Measurements from ENCODE around the gene RDH5. TPM values are rescaled to one million over a fixed set of nuclear protein-coding genes. Genes with fewer than 3 reads are reported as not detected.

RDH5 gene
- total RNA-seq, 1 donor from 2014 or later = 12.9 TPM

GRCh38 chr12:55736780-55737580 lies 16.8 kb downstream of the RDH5 start:
- peak; percentile 82 for DNase-seq (ENCODE audit: missing footprints)
- intact Hi-C loops (cut with DNase I) = loop anchor here (2.0 to 5.0 kb wide), 3 partner anchors 55 to 75 kb away; a partner anchor contains a TSS
- ATAC-seq = peak; percentile 52

GRCh38 chr12:55737581-55738122 lies 17.5 kb downstream of the RDH5 start:
- ATAC-seq = peak; percentile 3
- intact Hi-C loops (cut with DNase I) = loop anchor here (2.0 to 5.0 kb wide), 4 partner anchors 55 to 451 kb away; partner anchors contain the start of gene SMARCC2
- no peak for DNase-seq (ENCODE audit: missing footprints)

GRCh38 chr12:55738123-55739024 lies 18.2 kb downstream of the RDH5 start:
- ATAC-seq (peak; percentile 82), DNase-seq (ENCODE audit: missing footprints) (peak; percentile 90)
- intact Hi-C loops (cut with DNase I) = loop anchor here (2.0 to 5.0 kb wide), 3 partner anchors 56 to 450 kb away; partner anchors contain the start of gene SMARCC2

GRCh38 chr12:55739025-55739378 lies 18.8 kb downstream of the RDH5 start:
- intact Hi-C loops (cut with DNase I) = loop anchor here (2.0 to 5.0 kb wide), 3 partner anchors 57 to 450 kb away; partner anchors contain the start of gene SMARCC2

GRCh38 chr12:55741931-55742680 lies 21.9 kb downstream of the RDH5 start:
- no peak for DNase-seq (ENCODE audit: missing footprints)
- ATAC-seq = no peak
- intact Hi-C loops (cut with DNase I) = loop anchor here (5.0 kb wide), 1 partner anchor 375 kb away; the partner anchor contains the start of genes RPL41 and ZC3H10

More at GRCh38 chr12:55739025-55739378, 18.8 kb downstream of the RDH5 start:
- no peak for ATAC-seq
- no peak for DNase-seq (ENCODE audit: missing footprints)

DNA sequence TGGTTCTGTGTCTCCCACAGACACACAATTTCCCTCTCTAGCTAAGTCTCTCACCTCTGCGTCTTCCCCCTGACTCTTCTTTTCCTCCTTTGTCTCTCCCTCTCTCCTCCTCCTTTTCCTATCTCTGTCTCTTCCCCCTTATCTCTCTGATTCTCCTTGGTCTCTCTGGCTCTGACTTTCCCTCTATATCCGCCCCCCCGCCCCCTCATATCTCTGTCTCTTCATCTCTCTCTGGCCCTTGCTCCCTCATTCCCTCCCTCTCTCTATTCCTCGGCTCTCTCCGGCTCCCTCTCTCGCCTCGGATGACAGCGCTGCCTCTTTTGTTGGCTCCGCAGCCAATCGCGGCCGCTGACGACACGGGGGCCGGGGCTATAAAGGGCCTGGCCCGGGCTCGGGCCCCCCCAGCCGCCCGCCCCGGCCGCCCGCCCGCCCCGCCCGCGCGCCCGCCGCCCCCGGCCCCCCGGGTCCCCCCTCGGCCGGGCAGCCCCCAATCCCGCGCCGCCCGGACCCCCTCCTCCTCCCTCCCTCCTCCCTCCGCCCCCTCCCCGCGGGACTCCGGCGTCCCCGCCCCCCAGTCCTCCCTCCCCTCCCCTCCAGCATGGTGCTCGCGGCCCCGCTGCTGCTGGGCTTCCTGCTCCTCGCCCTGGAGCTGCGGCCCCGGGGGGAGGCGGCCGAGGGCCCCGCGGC lies 22.7 kb downstream of the RDH5 start, which contains the start of gene GDF11:
Gene GDF11 (plus strand): TSS at position 404 of the 687 bp plus-strand sequence. CDS start 195 bp downstream, at position 599.
- peak; percentile 64 for ATAC-seq
- intact Hi-C loops (cut with DNase I) = loop anchor here (5.0 kb wide), 1 partner anchor 374 kb away; the partner anchor contains the start of genes RPL41 and ZC3H10
- DNase-seq (ENCODE audit: missing footprints) = peak; percentile 89

GRCh38 chr12:55743406-55744339 lies 23.5 kb downstream of the RDH5 start:
- intact Hi-C loops (cut with DNase I) = loop anchor here (5.0 kb wide), 1 partner anchor 374 kb away; the partner anchor contains the start of genes RPL41 and ZC3H10
- ATAC-seq (peak; percentile 14), DNase-seq (ENCODE audit: missing footprints) (peak; percentile 80)

- DNase-seq (ENCODE audit: missing footprints) = no peak
- intact Hi-C loops (cut with DNase I) = loop anchor here (5.0 kb wide), 1 partner anchor 373 kb away; the partner anchor contains the start of genes RPL41 and ZC3H10
- no peak for ATAC-seq
These were observed 24.3 kb downstream of the RDH5 start for GRCh38 chr12:55744340-55745030.

DNA sequence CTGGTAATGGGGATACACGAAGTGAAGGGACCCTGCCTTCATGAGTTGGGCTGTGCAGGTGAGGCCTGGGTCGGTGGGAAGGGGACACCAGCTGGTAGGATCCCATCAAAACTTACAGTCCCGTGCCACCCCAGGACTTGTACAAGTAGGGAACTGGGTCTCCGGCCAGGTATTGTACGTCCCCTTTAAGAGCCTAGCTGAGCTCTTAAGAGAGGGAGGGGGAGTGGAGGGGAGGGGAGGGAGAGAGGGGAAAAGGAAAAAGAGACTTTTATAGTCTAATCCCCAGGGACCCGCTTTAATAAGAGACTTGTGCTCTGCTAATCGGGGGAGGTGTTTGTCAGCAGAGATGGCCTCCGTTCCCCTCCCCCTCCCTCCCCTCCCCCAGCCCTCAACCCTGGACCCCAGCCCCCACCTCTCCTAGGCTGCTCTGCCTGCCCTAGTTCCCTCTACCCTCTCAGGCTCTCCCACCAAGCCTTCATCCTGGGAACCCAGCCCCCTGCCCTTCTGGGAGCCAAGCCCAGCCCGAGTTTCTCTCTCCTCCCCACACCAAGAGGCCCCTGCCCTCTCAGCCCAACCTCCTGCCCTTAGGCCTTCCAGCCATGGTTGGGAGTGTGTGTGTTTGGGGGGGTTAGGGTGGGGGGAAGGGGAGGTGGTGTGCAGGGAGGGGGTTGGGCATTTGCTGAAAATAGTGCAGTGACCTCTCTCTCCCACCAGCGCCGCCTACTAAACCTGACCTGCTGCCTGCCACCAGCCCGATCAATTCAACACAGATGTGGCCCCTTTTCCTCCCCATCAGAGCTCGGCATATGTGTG lies 25.4 kb downstream of the RDH5 start:
- intact Hi-C loops (cut with DNase I) = no loop called here
- ATAC-seq = peak; percentile 40
- DNase-seq (ENCODE audit: missing footprints) = no peak

- DNase-seq (ENCODE audit: missing footprints) = no peak
- ATAC-seq = no peak
- intact Hi-C loops (cut with DNase I) = no loop called here
These were observed 26.1 kb downstream of the RDH5 start for GRCh38 chr12:55746174-55746912.

GRCh38 chr12:55746913-55747231 lies 26.7 kb downstream of the RDH5 start:
- DNase-seq (ENCODE audit: missing footprints) (no peak), ATAC-seq (no peak)
- intact Hi-C loops (cut with DNase I) = no loop called here

DNA sequence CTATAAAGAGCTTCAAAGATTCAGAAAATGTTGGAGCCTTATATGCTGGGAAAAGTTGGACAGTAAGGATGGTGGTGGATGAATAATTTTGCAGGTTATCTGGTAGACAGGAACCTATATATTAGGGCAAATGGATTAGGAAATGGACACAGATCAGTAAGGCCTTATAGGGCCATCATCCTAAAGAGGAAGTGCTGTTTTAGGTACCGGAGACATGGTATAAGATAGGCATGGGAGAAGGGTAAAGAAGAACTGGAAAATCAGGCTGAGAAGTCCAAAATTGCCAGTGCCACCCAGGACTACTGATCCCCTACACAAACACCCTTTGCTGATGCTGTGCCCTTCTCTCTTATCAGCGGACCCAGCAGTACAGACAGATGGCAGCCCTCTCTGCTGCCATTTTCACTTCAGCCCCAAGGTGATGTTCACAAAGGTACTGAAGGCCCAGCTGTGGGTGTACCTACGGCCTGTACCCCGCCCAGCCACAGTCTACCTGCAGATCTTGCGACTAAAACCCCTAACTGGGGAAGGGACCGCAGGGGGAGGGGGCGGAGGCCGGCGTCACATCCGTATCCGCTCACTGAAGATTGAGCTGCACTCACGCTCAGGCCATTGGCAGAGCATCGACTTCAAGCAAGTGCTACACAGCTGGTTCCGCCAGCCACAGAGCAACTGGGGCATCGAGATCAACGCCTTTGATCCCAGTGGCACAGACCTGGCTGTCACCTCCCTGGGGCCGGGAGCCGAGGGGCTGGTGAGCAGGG lies 28.2 kb downstream of the RDH5 start:
- DNase-seq (ENCODE audit: missing footprints) (no peak), ATAC-seq (no peak)
- intact Hi-C loops (cut with DNase I) = no loop called here

DNA sequence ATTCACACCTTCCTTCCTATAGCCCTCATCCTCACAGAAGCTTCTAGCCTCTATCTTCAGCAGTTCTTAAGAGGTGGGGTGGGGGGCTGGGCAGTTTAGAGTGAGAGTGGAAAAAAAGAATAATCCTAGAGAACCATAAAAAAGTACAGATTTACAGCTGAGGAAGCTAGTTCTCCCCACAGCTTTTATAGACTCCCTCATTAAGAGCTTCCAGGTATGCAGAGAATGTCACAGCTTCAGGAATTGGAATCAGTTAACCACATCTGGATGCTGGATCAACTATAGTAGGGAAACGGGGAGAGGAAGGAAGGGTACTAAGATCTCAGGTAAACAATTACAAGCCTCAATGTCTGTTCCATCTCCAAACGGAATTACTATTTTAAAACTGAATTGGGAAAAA lies 35.1 kb downstream of the RDH5 start:
- ATAC-seq = no peak
- no peak for DNase-seq (ENCODE audit: missing footprints)
- intact Hi-C loops (cut with DNase I) = no loop called here

DNA sequence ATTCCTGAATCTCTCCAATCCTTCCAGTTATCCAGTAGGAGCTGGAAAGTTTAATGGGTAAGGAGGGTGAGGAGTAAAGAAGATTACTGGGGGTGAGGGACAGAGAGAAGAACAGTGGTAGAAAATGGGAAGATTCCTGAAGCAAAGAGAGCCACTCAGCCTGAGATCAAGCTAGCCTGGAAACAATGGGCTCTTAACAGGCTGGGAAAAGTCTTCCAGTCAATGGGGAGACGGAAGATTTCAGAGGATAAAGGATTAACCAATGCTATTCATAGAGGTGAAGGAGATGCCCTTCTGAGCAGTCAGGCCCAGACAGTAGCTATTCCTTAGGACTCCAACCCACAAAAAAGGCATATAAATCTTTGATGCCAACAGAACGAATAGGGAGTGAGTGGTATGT lies 37.5 kb downstream of the RDH5 start:
- ATAC-seq = no peak
- intact Hi-C loops (cut with DNase I) = no loop called here
- no peak for DNase-seq (ENCODE audit: missing footprints)
